GM12878 (cell line): ENCODE measurements around the gene MYBPC1. TPM values are rescaled to one million over a fixed set of nuclear protein-coding genes. Genes with fewer than 3 reads are reported as not detected.

Experiments
- ATAC-seq: fragments of 200-7000 bp; cut with Tn5 transposase; 3 replicates; pipeline ENCODE4 v1.9.1; 2020; ENCODE audit warnings: mild to moderate bottlenecking, moderate library complexity
- BruUV-seq: library from RNA; stranded (reverse); fragments of 400-500 nt; replicated peaks from 2 replicates; lab custom pipeline; 2021; lab: Mats Ljungman, UMichigan
- CTCF ChIA-PET: fragments of 300-600 bp; sonication (Branson Sonifier 250); formaldehyde crosslinking; extraction: SDS; loops from one replicate; lab custom pipeline; 2021; ENCODE audit warnings: inconsistent platforms; lab: Yijun Ruan, JAX
- POLR2A ChIA-PET: fragments of 350-600 bp; formaldehyde crosslinking; extraction: SDS; loops from one replicate; lab custom pipeline; 2021; ENCODE audit warnings: inconsistent platforms; lab: Charles Lee
- RAD21 ChIA-PET: fragments of 300-600 bp; sonication (Branson Sonifier 250); formaldehyde crosslinking; loops from one replicate; lab custom pipeline; 2023; ENCODE audit warnings: antibody characterized with exemption; ENCODE audit not compliant: unreplicated experiment; lab: Charles Lee
- SMC1A ChIA-PET: fragments of 300-600 bp; sonication (Branson Sonifier 250); formaldehyde crosslinking; loops from one replicate; lab custom pipeline; 2023; ENCODE audit not compliant: unreplicated experiment, uncharacterized antibody; lab: Charles Lee
- DNase-seq: peaks from one replicate; pipeline ENCODE4 v3.0.0-alpha.2; 2011; ENCODE audit warnings: low read depth, low spot score
- FAIRE-seq: peaks from 3 replicates; lab custom pipeline; 2011; peaks lifted over from hg19 to GRCh38; lab: Jason Lieb, UNC
- H2AFZ ChIP-seq: 2 replicates; pipeline ENCODE4 v1.6.0; 2011; ENCODE audit warnings: low read depth, low read length, control low read depth; ENCODE audit not compliant: control insufficient read depth
- H3K27ac ChIP-seq: 2 replicates; pipeline ENCODE4 v1.5.1; 2011; ENCODE audit warnings: control low read depth; ENCODE audit not compliant: control insufficient read depth, insufficient read depth
- H3K27me3 ChIP-seq, 2 experiments: replicated peaks in 1 of 2; 2 replicates each; pipeline versions ENCODE4 v1.6.0 to v1.6.1; 2011; ENCODE audit warnings: low read length in 1 of 2; ENCODE audit not compliant: control insufficient read depth in 2 of 2, insufficient read depth in 2 of 2
- H3K36me3 ChIP-seq, 2 experiments: 2 replicates each; pipeline ENCODE4 v1.5.1; 2011; ENCODE audit warnings: low read length in 1 of 2; ENCODE audit not compliant: control insufficient read depth in 2 of 2, insufficient read depth in 2 of 2
- H3K4me1 ChIP-seq: 2 replicates; pipeline ENCODE4 v1.6.1; 2011; ENCODE audit warnings: mild to moderate bottlenecking, low read length, moderate library complexity, mixed read lengths; ENCODE audit not compliant: control insufficient read depth, insufficient read depth
- H3K4me2 ChIP-seq: 2 replicates; pipeline ENCODE4 v1.6.0; 2011; ENCODE audit warnings: control low read depth; ENCODE audit not compliant: control insufficient read depth, insufficient read depth
- H3K4me3 ChIP-seq: fragments of 200-600 bp; sonication (generic); 2 replicates; pipeline ENCODE4 v1.5.1; 2016
- H3K79me2 ChIP-seq: 2 replicates; pipeline ENCODE4 v1.6.0; 2011; ENCODE audit warnings: low read length; ENCODE audit not compliant: control insufficient read depth, insufficient read depth
- H3K9ac ChIP-seq: 2 replicates; pipeline ENCODE4 v1.8.0; 2011; ENCODE audit warnings: low read length, control low read depth, mixed read lengths; ENCODE audit not compliant: control insufficient read depth, insufficient read depth
- H3K9me3 ChIP-seq: replicated peaks from 3 replicates; pipeline ENCODE4 v1.5.1; 2011; ENCODE audit warnings: mild to moderate bottlenecking, low read length; ENCODE audit not compliant: control insufficient read depth, insufficient read depth
- H4K20me1 ChIP-seq: 2 replicates; pipeline ENCODE4 v1.6.0; 2011; ENCODE audit not compliant: control insufficient read depth, insufficient read depth
- ATF2 ChIP-seq: IDR thresholded peaks from 2 replicates; pipeline ENCODE4 v1.6.1; 2012; ENCODE audit warnings: low read length, inconsistent platforms
- ATF7 ChIP-seq: fragments of 450-650 bp; IDR thresholded peaks from 2 replicates; pipeline ENCODE4 v1.6.1; 2016; ENCODE audit warnings: low read depth, mild to moderate bottlenecking
- FOXK2 ChIP-seq: fragments of 450-650 bp; IDR thresholded peaks from 2 replicates; pipeline ENCODE4 v1.6.1; 2017; ENCODE audit warnings: mild to moderate bottlenecking, moderate library complexity
- MLLT1 ChIP-seq: fragments of 450-650 bp; IDR thresholded peaks from 2 replicates; pipeline ENCODE4 v1.6.1; 2016; ENCODE audit warnings: mild to moderate bottlenecking
- MYC ChIP-seq: IDR thresholded peaks from 2 replicates; pipeline ENCODE4 v1.6.1; 2011; ENCODE audit warnings: mild to moderate bottlenecking, low read length, moderate library complexity, inconsistent platforms; ENCODE audit not compliant: insufficient read depth, insufficient replicate concordance, insufficient read length, severe bottlenecking
- NFYB ChIP-seq: IDR thresholded peaks from 2 replicates; pipeline ENCODE4 v1.6.1; 2011; ENCODE audit warnings: low read depth, mild to moderate bottlenecking, low read length, improper control_type of control experiment, moderate library complexity; ENCODE audit not compliant: insufficient read depth
- NRF1 ChIP-seq: conservative IDR thresholded peaks from 2 replicates; pipeline ENCODE4 v1.6.1; 2011; ENCODE audit warnings: mild to moderate bottlenecking, low read depth, low read length, improper control_type of control experiment
- SREBF1 ChIP-seq: IDR thresholded peaks from 2 replicates; pipeline ENCODE4 v1.6.1; 2012; ENCODE audit warnings: mild to moderate bottlenecking, low read length
- SUPT20H ChIP-seq: IDR thresholded peaks from 2 replicates; pipeline ENCODE4 v1.6.1; 2011; ENCODE audit warnings: low read depth, mild to moderate bottlenecking, low read length, moderate library complexity, borderline replicate concordance; ENCODE audit not compliant: control insufficient read depth
- WGBS: methylation state at CpG from one replicate; pipeline ENCODE4 v1.1.6; 2016; ENCODE audit warnings: low lambda C conversion rate; ENCODE audit not compliant: insufficient replicate concordance, insufficient coverage; ENCODE audit errors: missing lambda C conversion rate; 5-methylcytosine and 5-hydroxymethylcytosine counted together
- in situ Hi-C: fragments of 300-500 bp; cut with MboI; formaldehyde crosslinking; loops from 9 replicates; pipeline ENCODE4 v1.14.3; 2018; ENCODE audit warnings: mixed read lengths
- intact Hi-C: fragments of 100-400 bp; cut with micrococcal nuclease; formaldehyde crosslinking; loops from one replicate; pipeline ENCODE4 v1.14.2; 2022; ENCODE audit not compliant: unreplicated experiment
- polyA plus RNA-seq, 11 experiments: library from polyadenylated mRNA; depleted of rRNA in 4 of 11; unstranded in 6 of 11; stranded (reverse) in 5 of 11; fragments of >200 nt; fragmentation: Nextera tagmentation in 4 of 11; fragmentation: Illumina TruSeq in 1 of 11; extraction: Ambion mirVana in 4 of 11; extraction: Trizol in 1 of 11; gene quantifications; 1 replicate in 1 of 11; 2 replicates in 10 of 11; pipeline versions ENCODE4 v1.2.1 to v1.2.3, GENCODE V29; 2011 to 2016; ENCODE audit warnings: inconsistent platforms in 2 of 11, missing spikeins in 2 of 11, low read depth in 1 of 11
- total RNA-seq, 4 experiments: library from RNA; depleted of rRNA in 3 of 4; stranded (reverse); fragments of >200 nt in 3 of 4; fragmentation: Illumina TruSeq in 1 of 4; extraction: Trizol in 1 of 4; gene quantifications; 2 replicates each; pipeline versions ENCODE4 v1.2.1 to v1.2.3, GENCODE V29; 2013 to 2021

The MYBPC1 gene
- total and polyA plus RNA-seq, 10 of the 15 experiments (the other 5 are each of a cell fraction or from before 2014, with no cell fraction given): not detected

GRCh38 chr12:101619858-101620761, 25.3 kb downstream of the MYBPC1 start:
- WGBS: 43% methylated on average over 6 of the region's 6 CpGs
- ATAC-seq (no peak), FAIRE-seq (no peak), DNase-seq (no peak)
- TF ChIP-seq ATF7: no peak
- no peak for TF ChIP-seq NFYB
- no peak for TF ChIP-seq SUPT20H
- TF ChIP-seq MYC: no peak
- TF ChIP-seq SREBF1: no peak
- no peak for TF ChIP-seq MLLT1
- TF ChIP-seq ATF2: no peak
- TF ChIP-seq NRF1: no peak
- no peak for TF ChIP-seq FOXK2
- no TSS peak for BruUV-seq
- Histone ChIP-seq H3K4me1 (no peaks in the 10 kb centered on the region), H3K36me3 (no peaks in the 10 kb centered on the region), H4K20me1 (no peaks in the 10 kb centered on the region), H3K9me3 (no peaks in the 10 kb centered on the region), H2AFZ (no peak overlapping the region), H3K4me2 (no peak overlapping the region), H3K79me2 (no peaks in the 10 kb centered on the region), H3K27ac (no peak overlapping the region), H3K9ac (no peak overlapping the region), H3K4me3 (no peak overlapping the region), H3K27me3 (no peaks in the 10 kb centered on the region; a peak in 1 of 4 replicates)
- ChIA-PET RAD21 (interaction anchor here (0.6 kb wide), 1 partner anchor 15 kb away, joined by 3 read pairs; no protein-coding TSS in a partner anchor), POLR2A (no interaction called here), CTCF (interaction anchor here (1.3 kb wide), 1 partner anchor 139 kb away, joined by 3 read pairs; no protein-coding TSS in a partner anchor), SMC1A (interaction anchor here (1.0 kb wide), 1 partner anchor 14 kb away, joined by 4 read pairs; no protein-coding TSS in a partner anchor)
- intact Hi-C loops: no loop called here
- in situ Hi-C loops: no loop called here
